OCI-LY3 (cell line): ENCODE results near the gene ODF2L.
A peak's percentile ranks its signal among the peaks of the same experiment; 100 is the strongest.

ENCODE experiments used
- H2AFZ ChIP-seq: fragments of 200-600, 300-600 bp; shearing (Covaris generic); 2 replicates; pipeline ENCODE4 v1.6.0; 2014; ENCODE audit warnings: antibody characterized with exemption, low read depth, low read length
- H3K27ac ChIP-seq: fragments of 200-600, 300-600 bp; sonication (generic); 2 replicates; pipeline ENCODE4 v1.5.1; 2014; ENCODE audit warnings: mild to moderate bottlenecking, low read length, moderate library complexity, mixed read lengths
- H3K27me3 ChIP-seq: fragments of 200-600, 300-600 bp; sonication (generic); 2 replicates; pipeline ENCODE4 v1.6.1; 2014; ENCODE audit warnings: low read depth, low read length, mixed read lengths
- H3K36me3 ChIP-seq: fragments of 200-600, 300-600 bp; sonication (generic); replicated peaks from 2 replicates; pipeline ENCODE3; 2014; ENCODE audit warnings: low read depth, low read length, mixed read lengths
- H3K4me1 ChIP-seq: fragments of 300-600, 200-600 bp; sonication (generic); 2 replicates; pipeline ENCODE4 v1.6.1; 2014; ENCODE audit warnings: low read length, mixed read lengths
- H3K4me2 ChIP-seq: fragments of 200-600, 300-600 bp; sonication (generic); 2 replicates; pipeline ENCODE4 v1.6.1; 2014; ENCODE audit warnings: low read length, mixed read lengths
- H3K4me3 ChIP-seq: fragments of 300-600, 200-600 bp; sonication (generic); 2 replicates; pipeline ENCODE4 v1.5.1; 2014; ENCODE audit warnings: antibody characterized with exemption, mild to moderate bottlenecking, low read length, moderate library complexity
- H3K79me2 ChIP-seq: fragments of 300-600, 200-600 bp; shearing (Covaris generic); 2 replicates; pipeline ENCODE4 v1.6.1; 2014; ENCODE audit warnings: mild to moderate bottlenecking, low read length, mixed read lengths
- H3K9ac ChIP-seq: fragments of 300-600, 200-600 bp; shearing (Covaris generic); 2 replicates; pipeline ENCODE4 v1.6.0; 2014; ENCODE audit warnings: mild to moderate bottlenecking, low read length, moderate library complexity
- H3K9me3 ChIP-seq: fragments of 200-600, 300-600 bp; shearing (Covaris generic); 2 replicates; pipeline ENCODE4 v1.6.1; 2014; ENCODE audit warnings: low read length, mixed read lengths; ENCODE audit not compliant: insufficient read depth
- H4K20me1 ChIP-seq: fragments of 200-600, 300-600 bp; sonication (generic); 2 replicates; pipeline ENCODE4 v1.6.1; 2016; ENCODE audit warnings: low read length, mixed read lengths; ENCODE audit not compliant: insufficient read depth
- CTCF ChIP-seq: fragments of 200-600, 300-600 bp; sonication (generic); IDR thresholded peaks from 2 replicates; pipeline ENCODE4 v1.5.1; 2014; ENCODE audit warnings: antibody characterized with exemption, low read length, low read depth
- EZH2phosphoT487 ChIP-seq: fragments of 200-600 bp; shearing (Covaris generic); IDR thresholded peaks from 2 replicates; pipeline ENCODE4 v1.6.1; 2018; ENCODE audit warnings: antibody characterized with exemption, mixed run types, low read depth

Gene ODF2L

GRCh38 chr1:86395751-86396497 lies at the start of gene ODF2L:
ODF2L (minus strand) TSS chr1:86396323; CDS start chr1:86387027, 9,296 bp downstream.
- TF ChIP-seq CTCF (no peak), EZH2phosphoT487 (no peak)
- no peaks in the 10 kb centered on the region for H3K27me3 ChIP-seq
- peak within 1 kb of the TSS; percentile 95 for H2AFZ ChIP-seq
- H3K9me3 ChIP-seq, result no peaks in the 10 kb centered on the region
- H3K4me2 ChIP-seq, result peak within 1 kb of the TSS; percentile 97
- H3K4me3 ChIP-seq, result peak within 1 kb of the TSS; percentile 97
- H3K79me2 ChIP-seq, result peaks cover 5% of the 10 kb centered on the region; the same call in 1 of the 2 replicates
- H3K36me3 ChIP-seq, result no peaks in the 10 kb centered on the region
- H4K20me1 ChIP-seq, result no peaks in the 10 kb centered on the region
- peaks cover 11% of the 10 kb centered on the region for H3K4me1 ChIP-seq
- H3K9ac ChIP-seq, result peak within 1 kb of the TSS; percentile 72
- no peak within 1 kb of the TSS; the same call in 1 of the 2 replicates for H3K27ac ChIP-seq

- no peaks in the 10 kb centered on the region for H3K27me3 ChIP-seq
- H3K36me3 ChIP-seq, result no peaks in the 10 kb centered on the region
- no peaks in the 10 kb centered on the region for H4K20me1 ChIP-seq
- no peak overlapping the region for H3K9ac ChIP-seq
- H3K9me3 ChIP-seq, result no peaks in the 10 kb centered on the region
- H3K27ac ChIP-seq, result no peak overlapping the region
- no peak overlapping the region for H2AFZ ChIP-seq
- no peak overlapping the region for H3K4me2 ChIP-seq
- no peak overlapping the region for H3K4me3 ChIP-seq
- TF ChIP-seq EZH2phosphoT487 (no peak), CTCF (no peak)
- H3K4me1 ChIP-seq, result peaks cover 25% of the 10 kb centered on the region
- H3K79me2 ChIP-seq, result no peaks in the 10 kb centered on the region
These were observed 49.8 kb upstream of the ODF2L start for GRCh38 chr1:86445919-86446318.

GRCh38 chr1:86441997-86442396 lies 45.9 kb upstream of the ODF2L start:
- Histone ChIP-seq H3K9ac (no peak overlapping the region), H3K4me1 (peaks cover 11% of the 10 kb centered on the region), H3K27me3 (no peaks in the 10 kb centered on the region), H3K4me2 (peak overlapping the region; percentile 32), H2AFZ (no peak overlapping the region), H3K79me2 (no peaks in the 10 kb centered on the region), H3K4me3 (no peak overlapping the region), H4K20me1 (no peaks in the 10 kb centered on the region), H3K27ac (no peak overlapping the region), H3K9me3 (no peaks in the 10 kb centered on the region), H3K36me3 (no peaks in the 10 kb centered on the region)
- TF ChIP-seq EZH2phosphoT487, result no peak
- no peak for TF ChIP-seq CTCF

- no peaks in the 10 kb centered on the region for H3K9me3 ChIP-seq
- H3K27ac ChIP-seq, result no peak overlapping the region
- no peaks in the 10 kb centered on the region for H3K36me3 ChIP-seq
- H3K4me3 ChIP-seq, result no peak overlapping the region
- peaks cover 11% of the 10 kb centered on the region for H3K4me1 ChIP-seq
- TF ChIP-seq CTCF (no peak), EZH2phosphoT487 (no peak)
- no peaks in the 10 kb centered on the region for H3K27me3 ChIP-seq
- no peak overlapping the region for H3K9ac ChIP-seq
- peak overlapping the region; percentile 32 for H3K4me2 ChIP-seq
- no peak overlapping the region for H2AFZ ChIP-seq
- no peaks in the 10 kb centered on the region for H3K79me2 ChIP-seq
- H4K20me1 ChIP-seq, result no peaks in the 10 kb centered on the region
These were observed 45.5 kb upstream of the ODF2L start for GRCh38 chr1:86441581-86441980.
